Occipital lobe (tissue), 2 donors: ENCODE results near the gene PGAM4. TPM values are rescaled to one million over a fixed set of nuclear protein-coding genes. Genes with fewer than 3 reads are reported as not detected.
"Not testable (repeated sequence)": the region's sequence is repeated elsewhere in the genome, so short reads cannot be mapped to it uniquely, and the experiment has no call there.

Experiments used
- DNase-seq: peaks from one replicate; lab custom pipeline; 2025; lab: John Stamatoyannopoulos, UW
- total RNA-seq: library from RNA; depleted of rRNA; stranded (reverse); fragments of >200 nt; gene quantifications from one replicate; pipeline ENCODE4 v1.2.3, GENCODE V29; 2014

PGAM4 gene
- total RNA-seq, 1 donor from 2014 or later, result not detected

DNA sequence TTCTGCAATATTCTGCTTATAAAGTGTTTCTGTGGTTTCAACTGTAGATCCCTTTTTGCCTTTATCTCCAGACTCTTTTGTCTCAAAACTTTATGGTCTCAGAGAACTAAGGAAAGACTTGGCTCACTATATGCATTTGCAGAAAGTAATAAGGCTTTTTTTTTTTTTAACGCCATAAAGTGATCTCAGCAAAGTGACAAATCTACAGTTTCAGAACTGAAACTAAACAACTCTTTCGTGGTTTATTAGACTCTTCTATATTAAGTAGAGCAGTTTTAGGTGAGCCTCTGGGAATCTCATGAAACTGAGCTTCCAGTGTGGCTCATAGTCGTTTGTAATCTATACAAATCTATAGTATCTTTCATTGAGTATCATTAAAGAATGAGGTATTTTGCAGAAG lies 43.7 kb downstream of the PGAM4 start:
- DNase-seq, result no peak

DNA sequence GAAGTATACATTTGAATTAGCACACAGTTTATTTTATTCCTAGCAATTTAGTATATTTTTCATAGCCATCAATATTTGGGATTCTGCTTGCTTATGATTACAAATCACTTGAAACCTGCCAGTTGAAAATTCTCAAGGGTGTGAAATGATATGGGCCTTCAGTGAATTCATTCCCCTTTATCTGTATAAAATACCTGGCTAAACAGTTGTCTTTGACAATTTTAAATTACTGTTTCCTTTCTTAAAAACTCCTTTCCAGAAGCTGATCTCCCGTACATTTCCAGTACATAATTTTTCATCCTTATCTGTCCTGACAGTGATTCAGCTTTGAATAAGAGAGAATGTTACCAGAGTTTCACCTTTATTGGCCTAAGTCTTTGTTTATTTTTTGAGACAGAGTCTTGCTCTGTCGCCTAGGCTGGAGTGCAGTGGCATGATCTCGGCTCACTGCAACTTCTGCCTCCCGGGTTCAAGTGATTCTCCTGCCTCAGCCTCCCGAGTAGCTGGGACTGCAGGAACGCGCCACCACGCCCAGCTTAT lies 45.0 kb downstream of the PGAM4 start:
- DNase-seq, result no peak

DNA sequence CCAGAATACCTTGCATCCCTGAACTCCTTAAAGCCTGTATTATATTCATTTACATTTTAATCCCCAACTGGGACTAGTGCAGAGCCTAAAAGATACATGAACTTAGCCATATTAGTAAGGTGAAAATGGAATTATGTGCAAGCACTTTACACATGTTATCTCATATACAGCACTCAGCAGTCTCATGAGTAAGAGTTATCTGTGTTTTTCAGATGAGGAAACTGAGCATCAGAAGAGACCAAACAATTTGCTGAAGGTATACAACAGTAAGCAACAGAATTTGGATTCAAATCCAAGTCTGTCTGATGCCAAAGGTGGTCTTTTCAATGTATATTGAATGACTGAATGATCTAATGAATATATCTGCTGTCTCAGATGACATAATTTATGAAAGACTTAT lies 46.7 kb downstream of the PGAM4 start:
- DNase-seq, result no peak

DNA sequence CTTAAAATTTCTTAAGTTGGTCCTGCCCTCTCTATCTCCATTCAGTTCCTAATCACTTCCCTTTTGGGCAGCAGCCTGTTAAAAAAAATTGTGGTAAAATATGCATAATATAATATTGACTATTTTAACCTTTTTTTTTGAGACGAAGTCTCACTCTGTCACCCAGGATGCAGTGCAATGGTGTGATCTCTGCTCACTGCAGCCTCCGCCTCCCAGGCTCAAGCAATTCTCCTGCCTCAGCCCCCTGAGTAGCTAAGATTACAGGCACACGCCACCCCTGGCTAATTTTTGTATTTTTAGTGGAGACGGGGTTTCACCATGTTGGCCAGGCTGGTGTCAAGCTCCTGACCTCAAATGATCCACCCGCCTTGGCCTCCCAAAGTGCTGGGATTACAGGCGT lies 50.1 kb downstream of the PGAM4 start:
- not testable (repeated sequence) for DNase-seq

DNA sequence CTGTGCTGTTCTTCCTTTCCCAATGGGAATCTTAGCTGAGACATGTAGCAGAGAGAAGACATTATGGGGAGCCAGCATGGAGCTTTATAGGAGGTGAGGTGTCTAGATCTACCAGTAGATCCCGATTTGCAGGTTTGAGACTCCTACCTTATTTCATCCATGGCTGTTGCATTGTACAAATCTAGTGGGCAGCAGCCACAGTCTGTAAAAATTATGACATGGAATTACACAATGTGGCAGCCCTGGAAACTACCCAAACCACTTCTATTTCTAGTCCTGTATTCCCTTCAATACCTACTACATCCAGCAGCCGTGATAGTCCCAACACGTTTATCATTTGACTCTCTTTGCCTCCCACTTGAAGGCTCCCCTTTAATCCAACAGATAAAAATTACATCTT lies 50.9 kb downstream of the PGAM4 start:
- DNase-seq, result no peak

Other genes starting within 250 kb of the PGAM4 start
- 261 TPM for gene ATRX, start 183.4 kb downstream of the PGAM4 start, total RNA-seq
- 18.9 TPM for gene MAGT1, start 74.2 kb downstream of the PGAM4 start, total RNA-seq
- gene COX7B, start 70.2 kb downstream of the PGAM4 start, total RNA-seq, result 116 TPM
- gene ATP7A, start 58.9 kb downstream of the PGAM4 start, total RNA-seq, result 15.6 TPM
- 90.8 TPM for gene PGK1, start 134.6 kb upstream of the PGAM4 start, total RNA-seq
- gene TAF9B, start 170.0 kb upstream of the PGAM4 start, total RNA-seq, result 46.3 TPM